ENCODE data around the gene LAPTM4A.
"Not testable (repeated sequence)": the region's sequence is repeated elsewhere in the genome, so short reads cannot be mapped to it uniquely, and the experiment has no call there.

LAPTM4A gene

DNA sequence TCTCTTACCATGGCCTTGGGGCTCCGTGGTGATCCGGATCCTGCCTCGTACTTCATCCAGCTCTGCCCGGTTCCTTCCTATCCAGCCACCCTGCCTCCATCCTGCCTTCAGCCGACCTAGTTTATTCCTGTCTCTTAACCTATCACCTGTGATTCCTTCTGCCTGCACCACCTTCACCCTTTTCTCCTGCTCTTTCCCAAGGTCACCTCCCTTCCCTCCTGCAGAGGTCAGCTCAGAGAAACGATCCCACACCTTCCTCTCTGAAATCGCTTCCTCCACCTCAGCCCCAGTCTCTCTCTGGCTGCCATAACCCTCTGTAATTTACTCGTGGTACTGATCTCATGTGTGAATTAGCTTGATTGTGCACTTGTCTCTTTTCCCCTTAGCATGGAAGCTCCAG, 23.5 kb upstream of the LAPTM4A start:
- no peak for FAIRE-seq

GRCh38 chr2:20074046-20074648, 22.7 kb upstream of the LAPTM4A start:
- FAIRE-seq, result not testable (repeated sequence)

DNA sequence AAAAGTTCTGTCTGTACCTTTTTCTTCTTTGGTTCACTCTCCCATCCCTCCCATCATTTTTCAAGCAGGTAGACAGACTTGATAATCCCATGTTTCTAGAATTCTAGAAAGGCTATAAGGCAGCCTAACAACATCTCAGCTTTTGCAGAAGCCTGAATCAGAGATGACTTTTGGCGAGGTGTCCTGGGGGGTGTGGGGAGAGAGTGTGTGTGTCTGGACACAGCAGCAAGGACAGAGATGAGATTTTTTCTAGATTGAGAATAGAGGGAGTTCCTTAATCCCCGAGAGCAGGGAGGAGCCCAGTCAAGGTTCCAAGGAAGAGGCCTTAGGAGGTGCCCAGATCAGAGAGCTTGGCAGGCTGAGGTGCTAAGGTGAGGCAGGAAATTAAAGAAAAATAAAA, 22.0 kb upstream of the LAPTM4A start:
- FAIRE-seq, result no peak

DNA sequence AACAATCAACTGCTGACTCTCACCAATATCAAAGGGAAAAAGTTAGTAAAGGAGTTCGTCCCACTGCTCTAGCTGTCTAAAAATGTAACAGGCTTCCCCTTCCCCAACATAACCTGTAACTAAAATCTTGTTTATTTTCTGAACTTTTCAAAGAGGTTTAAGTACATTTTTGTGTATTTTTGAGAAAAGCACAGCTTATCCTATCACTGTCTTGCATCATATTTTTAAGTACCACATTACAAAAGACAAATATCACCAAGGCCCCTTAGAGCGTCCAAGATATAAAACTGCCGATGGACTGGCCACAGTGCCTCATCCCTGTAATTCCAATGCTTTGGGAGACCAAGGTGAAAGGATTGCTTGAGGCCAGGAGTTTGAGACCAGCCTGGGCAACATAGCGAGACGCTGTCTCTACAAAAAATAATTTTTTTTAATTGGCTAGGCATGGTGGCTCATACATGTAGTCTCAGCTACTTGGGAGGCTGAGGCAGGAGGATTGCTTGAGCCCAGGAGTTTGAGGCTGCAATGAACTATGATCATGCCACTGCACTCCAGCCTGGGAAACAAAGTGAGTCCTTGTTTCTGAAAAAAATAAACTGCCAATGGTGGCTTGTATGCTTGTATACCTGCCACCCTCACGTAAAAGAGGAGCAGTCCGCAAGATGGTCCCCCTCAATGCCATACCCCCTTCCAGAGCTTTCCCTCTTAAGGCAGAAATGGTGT, 21.2 kb upstream of the LAPTM4A start:
- FAIRE-seq, result no peak

GRCh38 chr2:20071397-20072383, 20.3 kb upstream of the LAPTM4A start:
- no peak for FAIRE-seq

DNA sequence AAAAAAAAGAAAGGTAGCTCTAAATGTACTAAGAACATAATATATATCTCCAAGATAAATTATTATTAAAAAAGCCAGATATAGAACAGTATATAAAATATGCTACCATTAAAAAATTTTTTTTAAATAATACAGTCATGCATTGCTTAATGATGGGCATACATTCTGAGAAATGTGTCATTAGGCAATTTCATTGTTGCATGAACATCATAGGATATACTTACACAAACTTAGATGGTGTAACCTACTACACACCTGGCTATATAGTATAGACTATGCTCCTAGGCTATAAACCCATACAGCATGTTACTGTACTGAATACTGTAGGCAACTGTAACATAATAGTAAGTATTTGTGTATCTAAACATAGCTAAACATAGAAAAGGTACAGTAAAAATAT, 18.3 kb upstream of the LAPTM4A start:
- no peak for FAIRE-seq

DNA sequence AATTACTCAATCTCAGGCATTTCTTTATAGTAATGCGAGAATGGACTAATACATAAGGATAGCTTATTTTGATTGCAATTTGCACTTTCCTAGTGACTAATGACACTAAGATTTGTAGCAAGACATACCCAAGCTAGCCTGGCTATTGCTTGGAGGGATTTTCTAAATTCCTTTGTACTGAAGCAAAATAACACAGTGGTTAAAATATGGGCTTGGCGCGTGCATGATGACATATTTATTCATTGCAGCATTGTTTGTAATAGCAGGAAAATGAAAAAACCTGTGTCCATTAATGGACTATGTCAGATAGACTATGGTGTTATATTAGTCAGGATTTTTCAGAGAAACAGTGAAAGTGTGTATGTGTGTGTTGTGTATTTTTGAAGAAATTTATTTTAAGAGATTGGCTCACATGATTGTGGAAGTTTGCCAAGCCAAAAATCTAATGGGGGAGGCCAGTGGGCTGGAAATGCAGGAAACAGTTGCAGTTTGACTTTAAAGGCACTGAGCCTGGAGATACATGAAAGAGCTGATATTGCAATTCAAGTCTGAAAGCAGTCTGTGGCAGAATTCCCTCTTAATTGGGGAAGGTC, 16.7 kb upstream of the LAPTM4A start:
- FAIRE-seq, result no peak

GRCh38 chr2:20065885-20066602, 14.6 kb upstream of the LAPTM4A start:
- FAIRE-seq, result no peak

DNA sequence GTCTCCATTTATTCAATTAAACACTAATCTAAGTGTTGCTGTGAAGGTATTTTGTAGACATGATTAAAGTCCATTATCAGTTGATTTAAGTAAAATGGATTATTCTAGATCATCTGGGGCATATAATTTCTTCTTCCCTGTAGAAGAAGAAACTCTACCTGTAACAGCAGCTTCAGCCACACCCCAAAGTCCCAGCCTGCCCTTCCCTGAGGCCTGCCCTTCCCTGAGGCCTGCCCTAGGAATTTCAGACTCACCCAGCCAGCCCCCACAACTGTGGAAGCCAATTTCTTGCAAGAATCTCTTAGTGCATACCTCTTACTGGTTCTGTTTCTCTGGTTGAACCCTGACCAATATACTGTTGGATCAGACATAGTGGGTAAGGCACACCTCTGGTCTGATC, 13.4 kb upstream of the LAPTM4A start:
- FAIRE-seq, result no peak

- no peak for FAIRE-seq
Measured at GRCh38 chr2:20064421-20064820, 13.0 kb upstream of the LAPTM4A start.

- no peak for FAIRE-seq
Measured at GRCh38 chr2:20062615-20063545, 11.5 kb upstream of the LAPTM4A start.

DNA sequence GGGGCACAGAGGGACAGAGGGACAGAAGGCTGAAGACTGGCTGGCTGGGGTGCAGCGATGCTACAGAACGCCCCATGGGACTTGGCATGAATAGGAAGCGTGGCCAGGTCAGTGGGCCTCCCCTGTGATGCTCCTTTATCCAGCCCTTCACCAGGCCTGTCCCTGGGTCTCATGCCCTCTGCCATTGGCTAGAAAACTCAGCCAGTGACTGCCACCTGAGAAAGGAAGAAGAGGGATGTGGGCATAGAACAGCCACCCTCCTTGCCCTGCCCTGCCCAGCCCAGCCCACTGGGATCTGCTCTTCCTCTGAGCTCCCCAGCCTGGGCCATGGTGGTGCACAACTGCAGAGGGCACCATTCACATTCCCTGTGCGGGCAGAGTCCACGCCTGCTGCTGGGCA, 10.5 kb upstream of the LAPTM4A start:
- FAIRE-seq, result no peak

DNA sequence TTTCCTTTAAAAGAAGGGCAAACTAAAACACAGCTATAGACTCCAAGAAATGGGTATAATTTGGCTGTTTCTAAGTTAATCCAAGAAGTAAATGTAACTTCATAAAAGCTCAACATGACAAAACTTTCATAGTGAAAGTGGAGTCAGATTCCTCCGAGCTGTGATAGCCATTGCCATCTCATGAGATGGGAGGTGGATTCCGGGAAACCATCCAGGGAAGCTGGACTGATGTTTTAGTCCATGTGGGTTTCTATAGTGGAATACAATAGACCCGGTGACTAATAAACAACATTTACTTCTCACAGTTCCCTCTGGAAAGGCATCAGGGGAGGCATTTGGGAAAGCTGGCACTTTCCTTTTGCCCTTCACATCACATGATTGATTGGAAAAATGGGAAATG, 10.0 kb upstream of the LAPTM4A start:
- no peak for FAIRE-seq

- FAIRE-seq, result no peak
Measured at GRCh38 chr2:20060106-20060505, 8.7 kb upstream of the LAPTM4A start.

DNA sequence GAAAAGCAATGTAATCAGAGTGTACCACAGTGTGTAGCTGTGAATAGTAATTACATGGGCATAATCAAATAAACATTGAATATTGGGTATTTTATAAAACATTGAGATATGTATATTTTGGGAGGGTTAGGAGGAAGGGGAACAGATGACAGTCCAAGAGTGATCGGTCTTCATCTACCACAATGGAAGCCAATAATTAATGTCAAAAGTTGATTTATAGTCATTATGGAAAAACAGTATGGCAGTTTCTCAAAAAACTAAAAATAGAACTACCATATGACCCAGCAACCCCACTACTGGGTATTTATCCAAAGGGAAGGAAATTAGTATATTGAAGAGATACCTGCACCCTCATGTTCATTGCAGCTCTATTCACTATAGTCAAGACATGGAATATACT, 5.8 kb upstream of the LAPTM4A start:
- FAIRE-seq, result no peak

DNA sequence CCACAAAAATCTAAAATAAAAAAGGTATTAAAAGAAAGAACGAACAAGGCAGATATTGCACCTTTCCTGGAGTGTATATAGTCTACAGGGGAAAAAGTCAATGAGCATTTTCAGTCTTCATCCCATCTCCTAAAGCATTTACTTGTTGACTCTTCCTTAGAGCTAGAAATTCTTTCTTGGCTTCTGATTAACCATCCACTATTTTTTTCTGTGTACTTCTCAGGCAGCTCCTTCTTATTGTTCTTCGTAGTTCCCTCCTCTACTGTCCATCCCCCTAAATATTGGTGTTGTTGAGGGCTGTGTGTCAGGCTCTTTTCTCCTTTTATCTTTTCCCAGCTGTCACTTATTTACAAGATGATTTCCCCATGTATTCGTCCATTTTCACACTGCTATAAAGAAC, 3.5 kb upstream of the LAPTM4A start:
- FAIRE-seq, result no peak

GRCh38 chr2:20054119-20054518, 2.7 kb upstream of the LAPTM4A start:
- FAIRE-seq, result no peak

DNA sequence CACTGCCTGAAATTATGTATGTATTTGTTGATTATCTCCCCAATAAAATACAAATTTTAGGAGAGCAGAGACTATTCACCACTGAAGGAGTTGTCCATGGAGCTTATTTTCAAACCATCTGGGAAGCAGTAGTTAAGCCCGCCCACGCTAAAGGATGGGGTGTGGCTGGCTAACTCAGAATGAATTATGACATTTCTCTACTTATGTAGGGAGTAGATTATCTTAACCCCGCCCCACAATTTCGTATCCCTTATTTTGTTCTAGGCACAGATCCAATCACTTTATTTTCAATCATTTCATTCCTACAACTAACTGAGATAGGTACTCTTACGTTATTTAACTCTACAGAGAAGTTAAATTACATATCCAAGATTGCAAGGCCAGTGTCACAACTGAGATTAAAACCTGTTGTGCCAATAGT, 1.4 kb upstream of the LAPTM4A start:
- FAIRE-seq, result no peak

DNA sequence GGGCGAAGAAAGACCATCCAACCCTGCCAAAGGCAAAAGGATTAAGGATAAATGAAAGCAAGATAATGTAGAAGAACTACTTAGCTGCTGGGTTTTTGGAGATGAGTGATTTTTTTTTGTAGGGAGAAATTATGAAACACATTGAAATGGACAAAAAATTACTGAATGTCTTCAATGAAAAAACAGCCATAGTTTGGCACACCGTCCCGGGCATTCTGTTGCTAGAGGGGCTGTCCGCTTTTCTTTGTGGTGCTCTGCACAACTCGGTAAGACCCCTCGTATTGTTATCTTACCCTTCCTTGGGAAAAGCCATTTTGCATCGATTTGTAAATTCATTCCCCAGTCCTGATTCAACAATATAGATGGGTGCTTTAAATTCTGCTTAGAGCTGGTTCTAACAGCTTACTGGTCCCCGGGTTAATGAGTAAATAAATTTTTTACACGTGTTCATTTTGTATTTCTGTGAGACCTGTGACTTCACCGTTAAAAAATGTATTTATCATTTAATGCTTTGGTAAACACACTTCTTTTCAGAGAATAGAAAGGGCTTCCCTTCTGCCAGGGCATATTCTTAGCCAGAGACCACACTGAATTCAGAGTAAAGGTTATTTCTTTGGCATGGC, 912 bp upstream of the LAPTM4A start:
- no peak for FAIRE-seq

- no peak for FAIRE-seq
Measured at GRCh38 chr2:20050646-20051531, 539 bp downstream of the LAPTM4A start.
